Ishikawa (cell line): Measurements from ENCODE around the gene MARS2.

ENCODE experiments used
- CEBPB ChIP-seq: IDR thresholded peaks from 2 replicates; pipeline ENCODE4 v1.6.1; 2012
- CREB1 ChIP-seq: IDR thresholded peaks from 2 replicates; pipeline ENCODE4 v1.6.1; 2012; ENCODE audit warnings: low read depth
- EGR1 ChIP-seq: IDR thresholded peaks from 2 replicates; pipeline ENCODE4 v1.6.1; 2012
- EP300 ChIP-seq: IDR thresholded peaks from 2 replicates; pipeline ENCODE4 v1.6.1; 2012; ENCODE audit warnings: borderline replicate concordance
- FOXM1 ChIP-seq: IDR thresholded peaks from 2 replicates; pipeline ENCODE4 v1.6.1; 2012; ENCODE audit warnings: low read depth, borderline replicate concordance
- MAX ChIP-seq: IDR thresholded peaks from 2 replicates; pipeline ENCODE4 v1.6.1; 2012
- RAD21 ChIP-seq: IDR thresholded peaks from 2 replicates; pipeline ENCODE4 v1.6.1; 2012; ENCODE audit warnings: low read depth
- REST ChIP-seq: IDR thresholded peaks from 2 replicates; pipeline ENCODE4 v1.6.1; 2012; ENCODE audit warnings: low read depth, mild to moderate bottlenecking
- TAF1 ChIP-seq: IDR thresholded peaks from 2 replicates; pipeline ENCODE4 v1.6.1; 2012; ENCODE audit warnings: low read depth, mild to moderate bottlenecking
- TCF12 ChIP-seq: IDR thresholded peaks from 2 replicates; pipeline ENCODE4 v1.6.1; 2012; ENCODE audit warnings: low read depth
- TEAD4 ChIP-seq: IDR thresholded peaks from 2 replicates; pipeline ENCODE4 v1.6.1; 2012
- USF1 ChIP-seq: IDR thresholded peaks from 2 replicates; pipeline ENCODE4 v1.6.1; 2012
- YY1 ChIP-seq: IDR thresholded peaks from 2 replicates; pipeline ENCODE4 v1.6.1; 2012; ENCODE audit warnings: low read depth

GRCh38 chr2:197677483-197677882 is 27.7 kb upstream of the MARS2 start:
- TF ChIP-seq TAF1 (no peak), RAD21 (no peak), TEAD4 (no peak), FOXM1 (no peak), MAX (no peak), REST (no peak), YY1 (no peak), CEBPB (no peak), EP300 (no peak), CREB1 (no peak), EGR1 (no peak), TCF12 (no peak), USF1 (no peak)
